D341Med (cell line): Measurements from ENCODE around the gene IPO5.
A peak's percentile ranks its signal among the peaks of the same experiment; 100 is the strongest.

Experiments
- DNase-seq: peaks from one replicate; pipeline ENCODE4 v3.0.0; 2012; ENCODE audit warnings: low spot score

The IPO5 gene

DNA sequence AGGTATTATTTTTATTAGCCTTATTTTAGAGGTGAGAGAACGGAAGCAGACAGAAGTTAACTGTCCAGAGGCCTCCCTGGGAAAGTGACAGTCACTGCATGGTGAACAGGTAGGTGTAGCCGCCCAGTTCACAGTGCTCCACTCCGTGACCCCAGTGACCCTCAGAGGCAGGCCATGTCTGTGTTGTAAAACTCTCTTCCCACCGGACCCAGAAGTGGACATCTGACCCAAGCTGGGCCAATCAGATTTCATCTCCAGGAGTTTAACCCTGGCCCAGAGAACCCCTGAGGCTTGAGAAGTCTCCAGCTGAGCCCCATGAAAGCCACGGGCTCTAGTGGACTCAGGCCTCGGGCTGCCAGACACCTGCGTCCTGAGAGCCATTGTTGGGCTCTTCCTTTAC lies 105.8 kb downstream of the IPO5 start:
- no peak for DNase-seq

DNA sequence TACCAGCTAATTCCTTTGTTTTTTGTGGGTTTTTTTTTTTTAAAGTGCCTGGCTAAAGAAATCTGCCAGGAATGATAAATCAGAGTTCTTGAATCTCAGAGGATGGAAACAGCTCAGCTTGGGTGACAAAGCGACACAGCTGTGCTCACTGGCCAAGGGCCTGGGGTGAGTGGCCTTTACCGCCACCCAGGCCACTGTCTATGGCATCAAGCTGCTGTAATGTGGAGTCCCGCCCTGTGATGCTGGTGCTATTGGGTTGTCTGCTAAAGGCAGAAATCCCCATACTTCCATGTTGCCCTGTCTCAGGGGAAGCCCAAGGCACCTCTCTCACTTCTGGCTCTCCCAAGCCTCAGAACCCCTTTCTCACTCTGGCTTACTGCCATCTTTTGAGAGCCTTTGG lies 106.8 kb downstream of the IPO5 start:
- DNase-seq, result peak; percentile 48

DNA sequence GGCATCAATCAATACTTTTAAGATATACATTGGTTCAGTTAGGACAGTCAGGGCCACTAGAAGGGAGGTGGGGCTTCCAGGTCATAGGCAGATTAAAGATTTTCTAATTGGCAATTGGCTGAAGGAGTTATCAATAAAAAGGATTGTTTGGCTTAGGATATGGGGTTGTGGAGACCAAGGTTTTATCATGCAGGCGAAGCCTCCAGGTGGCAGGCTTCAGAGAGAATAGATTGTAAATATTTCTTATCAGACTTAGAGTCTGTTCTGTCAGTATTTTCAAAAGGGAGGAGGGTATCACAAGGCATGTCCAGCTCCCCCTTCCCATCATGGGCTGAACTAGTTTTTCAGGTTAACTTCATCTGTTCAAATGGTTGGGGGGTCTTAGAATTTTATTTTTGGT lies 112.0 kb downstream of the IPO5 start:
- DNase-seq, result no peak

DNA sequence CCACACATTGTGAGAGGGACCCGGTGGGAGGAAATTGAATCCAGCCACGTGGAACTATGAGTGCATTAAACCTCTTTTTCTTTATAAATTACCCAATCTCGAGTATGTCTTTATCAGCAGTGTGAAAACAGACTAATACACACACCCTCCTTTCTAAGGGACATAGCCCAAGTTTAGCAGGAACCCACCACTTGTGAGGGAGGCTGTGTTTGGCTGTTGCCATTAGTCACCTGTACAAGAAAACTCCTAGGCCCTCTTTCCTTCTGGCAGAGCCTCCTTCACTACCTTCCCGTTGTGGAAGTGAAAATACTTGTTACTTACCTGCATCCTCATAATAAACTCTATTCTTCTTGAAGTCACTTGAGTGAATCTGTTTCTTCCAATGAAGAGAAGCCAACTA lies 113.2 kb downstream of the IPO5 start:
- DNase-seq, result no peak

DNA sequence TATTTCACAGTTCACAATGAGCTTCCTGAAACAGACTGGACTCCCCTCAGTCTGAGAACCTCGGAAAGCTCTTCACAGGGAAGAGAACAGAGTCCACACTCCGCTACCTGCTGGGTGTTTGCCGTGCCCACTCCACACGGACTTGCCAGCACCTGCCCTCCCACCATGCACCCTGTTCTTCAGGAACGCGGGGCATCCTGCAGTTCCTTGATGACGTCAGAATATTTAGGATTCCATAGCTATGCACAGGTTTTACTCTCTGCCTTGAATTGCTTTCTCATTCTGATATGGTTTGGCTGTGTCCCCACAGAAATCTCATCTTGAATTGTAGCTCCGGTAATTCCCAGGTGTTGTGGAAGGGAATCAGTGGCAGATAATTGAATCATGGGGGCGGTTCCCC lies 115.0 kb downstream of the IPO5 start:
- no peak for DNase-seq

DNA sequence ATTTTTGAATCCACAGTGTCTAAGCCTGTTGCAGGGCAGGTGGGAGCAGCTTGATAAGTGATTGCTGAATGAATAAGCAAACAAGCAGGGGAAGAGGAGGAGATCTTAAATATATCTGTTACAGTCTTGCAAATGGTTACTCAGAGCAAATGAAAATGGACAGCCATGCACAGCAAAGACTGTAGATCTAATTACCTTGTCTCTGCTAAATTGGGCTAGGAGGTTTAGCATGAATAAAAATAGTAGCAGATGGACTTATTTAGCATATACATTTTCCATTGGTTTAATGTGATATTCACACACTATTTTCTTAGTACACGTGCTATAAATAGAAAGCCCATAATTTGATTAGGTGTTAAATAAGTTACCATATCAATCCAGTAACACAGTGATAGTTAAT lies 116.5 kb downstream of the IPO5 start:
- DNase-seq, result no peak

DNA sequence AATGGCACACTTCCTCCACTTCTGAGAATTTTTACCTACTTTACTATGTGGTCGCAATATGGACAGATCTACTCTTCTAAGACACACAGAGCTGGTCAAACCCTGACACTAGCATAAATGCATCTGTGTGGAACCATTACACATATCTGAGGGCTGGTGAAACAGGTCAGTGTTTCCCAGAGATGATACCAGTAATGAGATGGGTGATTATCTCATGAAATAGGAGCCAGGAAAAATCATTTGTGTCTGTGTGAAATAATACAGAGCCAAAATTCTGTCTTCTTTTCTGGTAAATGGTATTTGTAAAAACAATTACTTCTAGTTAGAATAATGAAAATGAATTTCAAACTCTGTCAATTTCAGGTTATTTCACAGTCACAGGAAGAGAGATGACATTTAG lies 117.8 kb downstream of the IPO5 start:
- no peak for DNase-seq

DNA sequence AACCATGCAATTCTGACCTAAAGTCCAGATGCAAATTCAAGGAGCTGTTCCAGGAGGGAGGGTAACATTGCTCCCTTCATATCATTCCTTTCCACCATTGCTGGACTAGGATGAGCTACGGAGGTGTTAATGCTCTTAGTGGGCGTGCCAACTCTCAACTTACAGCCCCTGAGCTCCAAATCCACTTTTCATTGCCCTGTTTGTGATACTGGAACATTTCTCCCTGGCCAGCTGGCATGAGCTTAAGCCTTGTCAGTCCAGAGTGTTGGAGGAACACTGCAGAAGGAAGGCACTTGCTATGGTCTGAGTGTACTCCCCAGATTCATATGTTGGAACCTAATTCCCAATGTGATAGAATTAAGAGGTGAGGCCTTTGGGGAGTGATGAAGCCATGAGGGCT lies 119.0 kb downstream of the IPO5 start:
- DNase-seq, result no peak
